HepG2 (cell line): ENCODE measurements around the gene NDRG2. TPM values are rescaled to one million over a fixed set of nuclear protein-coding genes. Genes with fewer than 3 reads are reported as not detected.

ENCODE experiments used
- GZF1 ChIP-seq: sonication (generic); formaldehyde crosslinking; IDR thresholded peaks from 2 replicates; pipeline ENCODE4 v1.5.1; 2020; ENCODE audit warnings: mild to moderate bottlenecking, missing genetic modification reagents
- HDAC6 ChIP-seq: fragments of 200-600 bp; sonication (generic); IDR thresholded peaks from 2 replicates; pipeline ENCODE4 v1.7.0; 2017; ENCODE audit warnings: mild to moderate bottlenecking, antibody characterized with exemption, low read length, low read depth
- NR2F6 ChIP-seq, 2 experiments: IDR thresholded peaks; 2 replicates each; pipeline ENCODE4 v1.6.1; 2016; ENCODE audit warnings: antibody characterized with exemption in 1 of 2, mild to moderate bottlenecking in 1 of 2
- PHF8 ChIP-seq: sonication (generic); formaldehyde crosslinking; IDR thresholded peaks from 2 replicates; pipeline ENCODE4 v1.5.0; 2020; ENCODE audit warnings: missing genetic modification reagents
- PITX1 ChIP-seq: sonication (generic); formaldehyde crosslinking; IDR thresholded peaks from 2 replicates; pipeline ENCODE4 v1.5.1; 2020; ENCODE audit warnings: mild to moderate bottlenecking, missing genetic modification reagents
- SMAD1 ChIP-seq: sonication (generic); formaldehyde crosslinking; IDR thresholded peaks from 2 replicates; pipeline ENCODE4 v1.4.0; 2020; ENCODE audit warnings: missing genetic modification reagents, low read depth, mild to moderate bottlenecking, borderline replicate concordance
- SMARCE1 ChIP-seq: fragments of 450-650 bp; IDR thresholded peaks from 2 replicates; pipeline ENCODE4 v1.6.1; 2017; ENCODE audit warnings: borderline replicate concordance
- SOX13 ChIP-seq, 3 experiments: fragments of 450-650 bp in 1 of 3; sonication (generic) in 1 of 3; formaldehyde crosslinking in 1 of 3; IDR thresholded peaks in 2 of 3; conservative IDR thresholded peaks in 1 of 3; 2 replicates each; pipeline versions ENCODE4 v1.5.0 to v1.6.1; 2016 to 2020; ENCODE audit warnings: antibody characterized with exemption in 1 of 3, mild to moderate bottlenecking in 1 of 3, missing compliant biosample characterization in 1 of 3, missing genetic modification reagents in 1 of 3, moderate library complexity in 1 of 3
- SP4 ChIP-seq: sonication (generic); formaldehyde crosslinking; IDR thresholded peaks from 2 replicates; pipeline ENCODE4 v1.8.1; 2023; ENCODE audit warnings: mild to moderate bottlenecking, missing genetic modification reagents
- SSRP1 ChIP-seq: IDR thresholded peaks from 2 replicates; pipeline ENCODE4 v1.6.1; 2016; ENCODE audit warnings: control low read depth
- SYNCRIP ChIP-seq: fragments of 200-400 bp; formaldehyde crosslinking; IDR thresholded peaks from 2 replicates; pipeline ENCODE4 v1.6.1; 2018; ENCODE audit warnings: mild to moderate bottlenecking, low read depth, low read length; ENCODE audit not compliant: insufficient read depth
- TBX2 ChIP-seq: sonication (generic); formaldehyde crosslinking; IDR thresholded peaks from 2 replicates; pipeline ENCODE4 v1.5.0; 2020; ENCODE audit warnings: missing genetic modification reagents, mild to moderate bottlenecking, borderline replicate concordance
- ZNF572 ChIP-seq: sonication (generic); formaldehyde crosslinking; IDR thresholded peaks from 2 replicates; pipeline ENCODE4 v1.5.1; 2020; ENCODE audit warnings: mild to moderate bottlenecking, missing genetic modification reagents
- ZNF614 ChIP-seq: IDR thresholded peaks from 2 replicates; pipeline ENCODE4 v1.6.1; 2018; ENCODE audit warnings: missing biosample characterization, missing genetic modification reagents, inconsistent platforms, borderline replicate concordance
- polyA plus RNA-seq, 8 experiments: library from polyadenylated mRNA; depleted of rRNA in 3 of 8; stranded (reverse) in 7 of 8; unstranded in 1 of 8; fragments of >200 nt; fragmentation: Illumina TruSeq in 4 of 8; extraction: Trizol in 4 of 8; gene quantifications; 2 replicates each; pipeline versions ENCODE4 v1.2.1 to v1.2.3, GENCODE V29; 2011 to 2016; ENCODE audit warnings: low read depth in 4 of 8, missing spikeins in 1 of 8, mixed read lengths in 1 of 8; ENCODE audit not compliant: insufficient read depth in 1 of 8
- total RNA-seq, 5 experiments: library from RNA; depleted of rRNA; stranded (reverse); fragments of >200 nt; fragmentation: Illumina TruSeq; extraction: Trizol; gene quantifications; 2 replicates each; pipeline ENCODE4 v1.2.3, GENCODE V29; 2016; ENCODE audit warnings: low read depth in 1 of 5
- TF ChIP-seq, protein P1 (sequence below): IDR thresholded peaks from 2 replicates; pipeline ENCODE4 v1.6.1; 2016; ENCODE audit warnings: low read depth
- TF ChIP-seq, protein P2 (sequence below): sonication (generic); formaldehyde crosslinking; IDR thresholded peaks from 2 replicates; pipeline ENCODE4 v1.5.0; 2020; ENCODE audit warnings: mild to moderate bottlenecking, missing genetic modification reagents
- TF ChIP-seq, protein P3 (sequence below): sonication (generic); formaldehyde crosslinking; IDR thresholded peaks from 2 replicates; pipeline ENCODE4 v1.5.1; 2020; ENCODE audit warnings: mild to moderate bottlenecking, moderate library complexity, missing genetic modification reagents
- TF ChIP-seq, protein P4 (sequence below): sonication (generic); formaldehyde crosslinking; IDR thresholded peaks from 2 replicates; pipeline ENCODE4 v1.8.1; 2022; ENCODE audit warnings: low read depth, mild to moderate bottlenecking, missing genetic modification reagents
- TF ChIP-seq, protein P5 (sequence below): sonication (generic); formaldehyde crosslinking; IDR thresholded peaks from 2 replicates; pipeline ENCODE4 v1.8.1; 2023; ENCODE audit warnings: mild to moderate bottlenecking, missing genetic modification reagents, borderline replicate concordance

NDRG2 gene
- total and polyA plus RNA-seq, 2 of the 13 experiments (the other 11 are each of a cell fraction or from before 2014, with no cell fraction given) = 27.2 to 189 TPM

DNA sequence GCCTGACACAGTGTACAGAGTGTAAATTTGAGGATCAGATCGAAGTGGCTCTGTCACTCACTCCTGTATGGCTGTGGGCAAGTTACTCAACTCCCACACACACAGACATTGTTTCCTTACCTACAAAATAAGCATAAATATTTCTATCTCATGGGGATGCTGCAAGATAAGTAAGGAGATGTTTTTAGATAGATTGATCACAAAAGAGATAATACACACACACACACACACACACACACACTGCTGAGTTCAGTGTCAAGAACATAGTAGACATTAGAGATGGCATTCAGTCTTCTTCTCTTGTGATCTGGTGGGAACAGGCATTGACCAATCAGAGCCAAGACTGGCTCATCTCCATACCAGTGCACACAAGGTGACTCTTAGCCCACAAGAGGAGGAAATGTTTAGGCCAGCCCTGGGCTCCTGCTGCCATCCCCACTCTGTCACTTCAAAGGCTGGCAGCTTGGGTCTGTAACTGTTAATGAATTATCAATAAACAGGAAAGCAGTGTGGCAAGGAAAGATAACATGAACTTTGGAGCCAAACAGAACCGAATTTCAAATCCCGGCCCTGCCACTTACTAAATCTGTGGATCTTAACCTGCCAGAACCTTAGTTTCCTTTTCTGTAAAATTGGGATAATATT is 29.4 kb upstream of the NDRG2 start (continued):
- TF ChIP-seq, protein P1, sequence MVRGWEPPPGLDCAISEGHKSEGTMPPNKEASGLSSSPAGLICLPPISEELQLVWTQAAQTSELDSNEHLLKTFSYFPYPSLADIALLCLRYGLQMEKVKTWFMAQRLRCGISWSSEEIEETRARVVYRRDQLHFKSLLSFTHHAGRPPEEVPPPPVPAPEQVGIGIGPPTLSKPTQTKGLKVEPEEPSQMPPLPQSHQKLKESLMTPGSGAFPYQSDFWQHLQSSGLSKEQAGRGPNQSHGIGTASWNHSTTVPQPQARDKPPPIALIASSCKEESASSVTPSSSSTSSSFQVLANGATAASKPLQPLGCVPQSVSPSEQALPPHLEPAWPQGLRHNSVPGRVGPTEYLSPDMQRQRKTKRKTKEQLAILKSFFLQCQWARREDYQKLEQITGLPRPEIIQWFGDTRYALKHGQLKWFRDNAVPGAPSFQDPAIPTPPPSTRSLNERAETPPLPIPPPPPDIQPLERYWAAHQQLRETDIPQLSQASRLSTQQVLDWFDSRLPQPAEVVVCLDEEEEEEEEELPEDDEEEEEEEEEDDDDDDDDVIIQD (CRISPR knock-in tag) = peak; percentile 93
- TF ChIP-seq ZNF614 (peak; percentile 87), SOX13 (IDR thresholded peaks at IDR 0.05) (peak; percentile 76), SOX13 (CRISPR knock-in tag; conservative IDR thresholded peaks at IDR 0.05 in 1 of 2, IDR thresholded peaks at IDR 0.05 in 1 of 2) (peak in 1 of 2 experiments; percentile 90; a peak in 2 of 4 replicates), PHF8 (CRISPR knock-in tag) (peak; percentile 29; the same call in 1 of the 2 replicates), TBX2 (CRISPR knock-in tag) (peak; percentile 100), SMARCE1 (no peak), SSRP1 (CRISPR knock-in tag) (0 out of 2 replicates have a peak, but pooled peaks have one; percentile 29), GZF1 (CRISPR knock-in tag) (0 out of 2 replicates have a peak, but pooled peaks have one; percentile 36), SYNCRIP (no peak), HDAC6 (no peak), NR2F6 (IDR thresholded peaks at IDR 0.05) (peak; percentile 71), NR2F6 (CRISPR knock-in tag; IDR thresholded peaks at IDR 0.05) (peak; percentile 61), SMAD1 (no peak), ZNF572 (CRISPR knock-in tag) (no peak), SP4 (CRISPR knock-in tag) (no peak), PITX1 (CRISPR knock-in tag) (peak; percentile 90)
- TF ChIP-seq, protein P2, sequence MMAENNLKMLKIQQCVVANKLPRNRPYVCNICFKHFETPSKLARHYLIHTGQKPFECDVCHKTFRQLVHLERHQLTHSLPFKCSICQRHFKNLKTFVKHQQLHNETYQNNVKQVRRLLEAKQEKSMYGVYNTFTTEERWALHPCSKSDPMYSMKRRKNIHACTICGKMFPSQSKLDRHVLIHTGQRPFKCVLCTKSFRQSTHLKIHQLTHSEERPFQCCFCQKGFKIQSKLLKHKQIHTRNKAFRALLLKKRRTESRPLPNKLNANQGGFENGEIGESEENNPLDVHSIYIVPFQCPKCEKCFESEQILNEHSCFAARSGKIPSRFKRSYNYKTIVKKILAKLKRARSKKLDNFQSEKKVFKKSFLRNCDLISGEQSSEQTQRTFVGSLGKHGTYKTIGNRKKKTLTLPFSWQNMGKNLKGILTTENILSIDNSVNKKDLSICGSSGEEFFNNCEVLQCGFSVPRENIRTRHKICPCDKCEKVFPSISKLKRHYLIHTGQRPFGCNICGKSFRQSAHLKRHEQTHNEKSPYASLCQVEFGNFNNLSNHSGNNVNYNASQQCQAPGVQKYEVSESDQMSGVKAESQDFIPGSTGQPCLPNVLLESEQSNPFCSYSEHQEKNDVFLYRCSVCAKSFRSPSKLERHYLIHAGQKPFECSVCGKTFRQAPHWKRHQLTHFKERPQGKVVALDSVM (CRISPR knock-in tag) = no peak
- TF ChIP-seq, protein P3, sequence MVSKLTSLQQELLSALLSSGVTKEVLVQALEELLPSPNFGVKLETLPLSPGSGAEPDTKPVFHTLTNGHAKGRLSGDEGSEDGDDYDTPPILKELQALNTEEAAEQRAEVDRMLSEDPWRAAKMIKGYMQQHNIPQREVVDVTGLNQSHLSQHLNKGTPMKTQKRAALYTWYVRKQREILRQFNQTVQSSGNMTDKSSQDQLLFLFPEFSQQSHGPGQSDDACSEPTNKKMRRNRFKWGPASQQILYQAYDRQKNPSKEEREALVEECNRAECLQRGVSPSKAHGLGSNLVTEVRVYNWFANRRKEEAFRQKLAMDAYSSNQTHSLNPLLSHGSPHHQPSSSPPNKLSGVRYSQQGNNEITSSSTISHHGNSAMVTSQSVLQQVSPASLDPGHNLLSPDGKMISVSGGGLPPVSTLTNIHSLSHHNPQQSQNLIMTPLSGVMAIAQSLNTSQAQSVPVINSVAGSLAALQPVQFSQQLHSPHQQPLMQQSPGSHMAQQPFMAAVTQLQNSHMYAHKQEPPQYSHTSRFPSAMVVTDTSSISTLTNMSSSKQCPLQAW (CRISPR knock-in tag) = peak; percentile 99
- TF ChIP-seq, protein P4, sequence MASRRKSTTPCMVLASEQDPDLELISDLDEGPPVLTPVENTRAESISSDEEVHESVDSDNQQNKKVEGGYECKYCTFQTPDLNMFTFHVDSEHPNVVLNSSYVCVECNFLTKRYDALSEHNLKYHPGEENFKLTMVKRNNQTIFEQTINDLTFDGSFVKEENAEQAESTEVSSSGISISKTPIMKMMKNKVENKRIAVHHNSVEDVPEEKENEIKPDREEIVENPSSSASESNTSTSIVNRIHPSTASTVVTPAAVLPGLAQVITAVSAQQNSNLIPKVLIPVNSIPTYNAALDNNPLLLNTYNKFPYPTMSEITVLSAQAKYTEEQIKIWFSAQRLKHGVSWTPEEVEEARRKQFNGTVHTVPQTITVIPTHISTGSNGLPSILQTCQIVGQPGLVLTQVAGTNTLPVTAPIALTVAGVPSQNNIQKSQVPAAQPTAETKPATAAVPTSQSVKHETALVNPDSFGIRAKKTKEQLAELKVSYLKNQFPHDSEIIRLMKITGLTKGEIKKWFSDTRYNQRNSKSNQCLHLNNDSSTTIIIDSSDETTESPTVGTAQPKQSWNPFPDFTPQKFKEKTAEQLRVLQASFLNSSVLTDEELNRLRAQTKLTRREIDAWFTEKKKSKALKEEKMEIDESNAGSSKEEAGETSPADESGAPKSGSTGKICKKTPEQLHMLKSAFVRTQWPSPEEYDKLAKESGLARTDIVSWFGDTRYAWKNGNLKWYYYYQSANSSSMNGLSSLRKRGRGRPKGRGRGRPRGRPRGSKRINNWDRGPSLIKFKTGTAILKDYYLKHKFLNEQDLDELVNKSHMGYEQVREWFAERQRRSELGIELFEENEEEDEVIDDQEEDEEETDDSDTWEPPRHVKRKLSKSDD = 0 out of 2 replicates have a peak, but pooled peaks have one; percentile 52
- TF ChIP-seq, protein P5, sequence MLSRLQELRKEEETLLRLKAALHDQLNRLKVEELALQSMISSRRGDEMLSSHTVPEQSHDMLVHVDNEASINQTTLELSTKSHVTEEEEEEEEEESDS = no peak; the same call in 1 of the 2 replicates
